ENCODE data around the gene CCDC192. TPM values are rescaled to one million over a fixed set of nuclear protein-coding genes. Genes with fewer than 3 reads are reported as not detected.

CCDC192 gene
- total and polyA plus RNA-seq, 2 donors (not counting 3 experiments of a cell fraction or from before 2014, with no cell fraction given), result not detected

DNA sequence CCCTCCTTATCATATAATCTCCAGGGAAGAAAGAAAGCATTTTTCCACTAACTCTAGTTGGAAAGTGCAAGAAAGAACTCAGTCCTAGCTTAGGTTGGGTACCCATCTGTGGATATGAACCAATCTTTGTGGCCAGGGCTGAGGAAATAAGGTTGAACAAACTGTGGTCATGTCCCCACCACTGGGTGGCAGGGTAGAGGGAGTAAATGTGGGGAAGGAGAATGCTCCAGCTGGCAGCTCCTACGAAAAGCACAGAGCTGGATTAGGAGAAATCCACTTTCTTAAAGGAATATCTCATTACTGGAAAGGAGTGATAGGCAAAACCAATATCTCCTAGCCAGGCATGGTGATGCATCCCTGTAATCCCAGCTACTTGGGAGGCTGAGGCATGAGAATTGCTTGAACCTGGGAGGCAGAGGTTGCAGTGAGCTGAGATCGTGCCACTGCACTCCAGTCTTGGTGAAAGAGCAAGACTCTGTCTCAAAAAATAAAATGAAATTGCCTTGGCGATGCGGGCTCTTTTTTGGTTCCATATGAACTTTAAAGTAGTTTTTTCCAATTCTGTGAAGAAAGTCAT lies 175.1 kb downstream of the CCDC192 start:
- H3K36me3 ChIP-seq (ENCODE audit: control insufficient read depth in 2 of 2, extremely low read depth in 1 of 2, insufficient read depth in 2 of 2, low read length in 2 of 2), result no peaks in the 10 kb centered on the region
- intact Hi-C loops (cut with micrococcal nuclease) (loop anchor here (1.0 to 10.0 kb wide), 4 partner anchors 205 to 947 kb away; partner anchors contain the start of gene SLC12A2), dilution Hi-C loops (cut with MboI; ENCODE audit: extremely low pct_ligation_motif_present, low sequenced_read_pairs) (no loop called here)
- no peaks in the 10 kb centered on the region for H3K9me1 ChIP-seq (replicated peaks; ENCODE audit: control insufficient read depth, extremely low read depth, insufficient read depth, low read length)
- peaks cover 5% of the 10 kb centered on the region for H3K4me1 ChIP-seq (ENCODE audit: control insufficient read depth, extremely low read depth, insufficient read depth, low read length)
- BruUV-seq (replicated peaks), result no TSS peak
- H3K79me2 ChIP-seq (ENCODE audit: control insufficient read depth, insufficient read depth, low read length), result no peaks in the 10 kb centered on the region
- ChIA-PET CTCF (interaction anchor here (0.6 to 4.6 kb wide), 36 partner anchors 9 to 620 kb away, joined by 3 to 79 read pairs (median 4); partner anchors contain the start of gene SLC12A2), POLR2A (no interaction called here)
- TF ChIP-seq, protein P1, sequence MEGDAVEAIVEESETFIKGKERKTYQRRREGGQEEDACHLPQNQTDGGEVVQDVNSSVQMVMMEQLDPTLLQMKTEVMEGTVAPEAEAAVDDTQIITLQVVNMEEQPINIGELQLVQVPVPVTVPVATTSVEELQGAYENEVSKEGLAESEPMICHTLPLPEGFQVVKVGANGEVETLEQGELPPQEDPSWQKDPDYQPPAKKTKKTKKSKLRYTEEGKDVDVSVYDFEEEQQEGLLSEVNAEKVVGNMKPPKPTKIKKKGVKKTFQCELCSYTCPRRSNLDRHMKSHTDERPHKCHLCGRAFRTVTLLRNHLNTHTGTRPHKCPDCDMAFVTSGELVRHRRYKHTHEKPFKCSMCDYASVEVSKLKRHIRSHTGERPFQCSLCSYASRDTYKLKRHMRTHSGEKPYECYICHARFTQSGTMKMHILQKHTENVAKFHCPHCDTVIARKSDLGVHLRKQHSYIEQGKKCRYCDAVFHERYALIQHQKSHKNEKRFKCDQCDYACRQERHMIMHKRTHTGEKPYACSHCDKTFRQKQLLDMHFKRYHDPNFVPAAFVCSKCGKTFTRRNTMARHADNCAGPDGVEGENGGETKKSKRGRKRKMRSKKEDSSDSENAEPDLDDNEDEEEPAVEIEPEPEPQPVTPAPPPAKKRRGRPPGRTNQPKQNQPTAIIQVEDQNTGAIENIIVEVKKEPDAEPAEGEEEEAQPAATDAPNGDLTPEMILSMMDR (IDR thresholded peaks at IDR 0.05; ENCODE audit: extremely low read depth in 1 of 2, insufficient read depth in 1 of 2, low read depth in 1 of 2, low read length in 2 of 2), result peak; percentile 65 to 66
- TF ChIP-seq FOS (IDR thresholded peaks at IDR 0.05; ENCODE audit: borderline replicate concordance, insufficient read depth, low read length), result no peak
- TF ChIP-seq POLR2A (IDR thresholded peaks at IDR 0.05; ENCODE audit: low read depth, low read length), result no peak
- TF ChIP-seq EZH2 (IDR thresholded peaks at IDR 0.05; ENCODE audit: borderline replicate concordance, low read depth, low read length, severe bottlenecking), result no peak
- TF ChIP-seq, protein P2, sequence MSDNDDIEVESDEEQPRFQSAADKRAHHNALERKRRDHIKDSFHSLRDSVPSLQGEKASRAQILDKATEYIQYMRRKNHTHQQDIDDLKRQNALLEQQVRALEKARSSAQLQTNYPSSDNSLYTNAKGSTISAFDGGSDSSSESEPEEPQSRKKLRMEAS (IDR thresholded peaks at IDR 0.05; ENCODE audit: insufficient read depth, insufficient read length), result no peak
- TF ChIP-seq JUN (IDR thresholded peaks at IDR 0.05; ENCODE audit: borderline replicate concordance, insufficient read depth, insufficient read length, low read depth), result no peak
- H3K9ac ChIP-seq (replicated peaks; ENCODE audit: extremely low read depth, insufficient read depth, low read length), result no peak overlapping the region
- DNase-seq (ENCODE audit: low read depth, low spot score) (peak; percentile 71), FAIRE-seq (peak; percentile 71)
- H2AFZ ChIP-seq (ENCODE audit: low read depth, low read length), result no peak overlapping the region
- H3K9me3 ChIP-seq (replicated peaks; ENCODE audit: control insufficient read depth, insufficient read depth, low read length), result no peaks in the 10 kb centered on the region
- no peaks in the 10 kb centered on the region for H3K27me3 ChIP-seq (ENCODE audit: control insufficient read depth in 2 of 2, insufficient read depth in 2 of 2, low read length in 2 of 2)
- no peaks in the 10 kb centered on the region for H4K20me1 ChIP-seq (replicated peaks; ENCODE audit: control insufficient read depth, extremely low read depth, insufficient read depth, low read length)
- no peak overlapping the region for H3K4me2 ChIP-seq (ENCODE audit: insufficient read depth, low read length)
- H3K4me3 ChIP-seq (replicated peaks in 1 of 3; ENCODE audit: insufficient read depth in 1 of 3, low read depth in 1 of 3, low read length in 3 of 3), result no peak overlapping the region
- H3K27ac ChIP-seq (ENCODE audit: insufficient read depth, low read depth, low read length), result no peak overlapping the region

Measured in endothelial cell of umbilical vein (primary cell).